ENCODE measurements around the gene SIX2.

The SIX2 gene

DNA sequence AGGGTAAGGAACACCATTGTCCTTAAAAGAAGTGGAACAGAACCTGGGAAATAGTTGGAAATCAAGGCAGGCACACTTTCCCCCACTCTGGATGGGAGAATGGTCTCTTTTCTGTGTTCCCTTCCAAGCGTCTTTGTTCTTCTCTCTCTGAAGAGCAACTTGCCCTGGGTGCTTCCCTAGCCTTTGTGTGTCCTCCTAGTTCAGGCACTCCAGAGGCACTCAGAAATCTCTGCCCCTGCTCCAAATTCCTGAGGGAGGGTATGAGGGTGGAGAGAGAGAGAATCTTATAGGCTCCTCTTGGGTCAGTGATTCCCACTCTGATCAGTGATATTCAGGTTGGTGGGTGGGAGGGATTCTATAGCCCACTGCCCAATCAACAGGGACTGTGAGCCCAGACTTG, 8.8 kb upstream of the SIX2 start:
- no peak for DNase-seq (ENCODE audit: low spot score)

DNA sequence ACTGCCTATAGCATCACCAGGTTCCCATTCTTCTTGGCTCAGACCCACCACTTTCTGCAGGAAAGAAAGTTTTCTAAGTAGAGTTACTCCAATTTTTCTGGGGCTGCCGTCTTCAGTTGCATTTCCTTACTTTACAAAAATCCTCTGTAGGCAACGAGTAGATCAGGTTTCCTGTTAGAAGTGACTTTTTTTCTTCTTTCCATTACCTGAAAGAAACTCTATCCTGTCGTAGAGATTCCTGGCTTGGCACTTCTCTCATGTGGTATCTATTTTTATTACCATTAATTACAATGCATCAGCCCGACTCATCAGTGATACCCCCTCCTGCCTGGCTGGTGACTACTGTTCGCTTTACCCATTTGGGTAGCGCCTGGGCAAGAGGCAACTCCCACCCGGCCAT, 5.6 kb upstream of the SIX2 start:
- no peak for DNase-seq (ENCODE audit: low spot score)

DNA sequence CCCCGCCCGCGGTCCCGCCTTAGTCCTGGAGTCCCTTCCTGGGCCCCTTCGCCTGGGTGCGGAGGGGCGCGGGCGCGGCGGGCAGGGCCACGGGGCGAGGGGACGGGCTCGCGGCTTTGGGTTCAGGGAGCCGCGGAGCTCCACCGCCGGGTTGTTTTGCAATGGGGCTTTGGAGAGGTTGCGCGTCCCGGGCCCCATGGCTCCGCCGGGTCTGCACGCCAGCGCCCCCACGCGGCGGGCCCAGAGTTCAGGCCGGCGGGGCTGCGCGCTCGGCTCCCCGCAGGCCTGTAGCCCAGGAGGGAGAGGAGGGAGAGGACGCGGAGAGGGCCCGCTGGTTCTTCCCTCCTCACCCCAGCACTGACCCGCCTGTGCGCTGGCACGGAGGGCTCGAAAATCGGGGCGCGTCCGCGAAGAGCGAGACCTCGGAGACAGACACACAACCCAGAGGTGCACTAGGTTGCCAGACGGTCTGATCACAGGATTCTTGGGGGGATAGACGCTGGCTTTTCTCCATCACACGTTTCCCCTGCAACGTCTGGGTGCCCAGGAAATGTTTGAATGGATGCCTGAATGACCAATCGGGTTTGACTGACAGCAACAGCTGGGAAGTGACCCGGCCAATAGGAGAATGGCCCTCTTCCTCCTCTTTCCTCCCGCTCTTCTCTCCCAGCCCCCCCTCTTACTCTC, 4.9 kb upstream of the SIX2 start:
- no peak for DNase-seq (ENCODE audit: low spot score)

DNA sequence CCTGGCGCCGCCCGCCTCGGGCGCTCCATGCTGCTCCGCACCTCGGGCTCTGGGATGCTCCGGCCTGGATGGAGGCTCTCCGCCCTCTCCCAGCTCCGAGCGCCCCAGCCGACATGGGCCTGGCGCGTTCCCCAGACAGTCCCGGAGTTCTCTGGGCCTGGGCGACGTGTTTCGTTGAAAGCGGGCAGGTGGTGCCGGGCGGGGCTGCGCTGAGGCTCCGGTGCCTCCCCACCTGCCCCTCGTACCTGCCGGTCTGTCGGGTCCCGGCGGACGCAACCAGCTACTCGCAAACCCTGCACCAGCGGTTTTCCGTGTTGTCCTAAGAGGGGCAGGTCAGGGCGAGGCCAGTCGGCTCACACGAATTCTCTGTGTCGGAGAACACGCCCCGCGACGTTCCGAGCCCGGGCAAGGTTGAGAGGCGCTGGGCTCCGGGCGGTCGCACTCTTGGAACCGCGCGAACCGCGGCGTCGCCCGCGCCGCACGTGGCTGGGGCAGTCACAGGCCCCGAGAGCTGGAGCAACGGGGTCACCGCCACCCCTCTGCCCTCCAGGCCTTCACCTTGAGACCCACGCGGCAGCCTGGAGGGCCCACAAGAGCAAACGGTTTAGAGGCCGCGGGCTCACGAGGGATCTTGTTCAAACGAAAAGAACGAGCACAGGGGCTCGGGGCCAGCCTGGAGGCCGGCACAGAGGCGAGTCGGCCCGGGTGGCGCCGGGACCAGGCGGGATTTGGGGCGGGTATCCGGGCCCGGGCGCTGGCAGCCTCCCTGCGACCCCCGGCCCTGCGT, 4.2 kb upstream of the SIX2 start:
- no peak for DNase-seq (ENCODE audit: low spot score)

DNA sequence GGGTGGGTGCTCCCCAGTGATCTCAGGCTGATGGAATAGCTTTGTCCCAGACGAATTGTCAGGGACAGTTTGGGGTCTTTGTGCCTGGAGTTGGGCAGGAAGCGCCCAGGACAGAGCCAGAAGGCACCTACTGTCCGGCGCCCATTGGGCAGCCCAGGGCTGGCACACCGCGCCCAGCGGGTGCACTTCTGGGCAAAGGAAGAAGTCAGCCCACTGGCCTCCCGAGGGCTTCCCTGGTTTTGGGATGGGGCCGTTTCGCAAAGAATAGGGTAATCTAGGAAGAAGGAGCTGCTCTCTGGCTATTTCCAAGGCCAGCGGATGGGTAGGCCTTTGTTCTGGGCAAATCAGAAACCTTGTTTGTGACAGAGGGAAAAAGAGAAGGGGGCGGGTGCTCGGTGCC, 3.5 kb upstream of the SIX2 start:
- no peak for DNase-seq (ENCODE audit: low spot score)

DNA sequence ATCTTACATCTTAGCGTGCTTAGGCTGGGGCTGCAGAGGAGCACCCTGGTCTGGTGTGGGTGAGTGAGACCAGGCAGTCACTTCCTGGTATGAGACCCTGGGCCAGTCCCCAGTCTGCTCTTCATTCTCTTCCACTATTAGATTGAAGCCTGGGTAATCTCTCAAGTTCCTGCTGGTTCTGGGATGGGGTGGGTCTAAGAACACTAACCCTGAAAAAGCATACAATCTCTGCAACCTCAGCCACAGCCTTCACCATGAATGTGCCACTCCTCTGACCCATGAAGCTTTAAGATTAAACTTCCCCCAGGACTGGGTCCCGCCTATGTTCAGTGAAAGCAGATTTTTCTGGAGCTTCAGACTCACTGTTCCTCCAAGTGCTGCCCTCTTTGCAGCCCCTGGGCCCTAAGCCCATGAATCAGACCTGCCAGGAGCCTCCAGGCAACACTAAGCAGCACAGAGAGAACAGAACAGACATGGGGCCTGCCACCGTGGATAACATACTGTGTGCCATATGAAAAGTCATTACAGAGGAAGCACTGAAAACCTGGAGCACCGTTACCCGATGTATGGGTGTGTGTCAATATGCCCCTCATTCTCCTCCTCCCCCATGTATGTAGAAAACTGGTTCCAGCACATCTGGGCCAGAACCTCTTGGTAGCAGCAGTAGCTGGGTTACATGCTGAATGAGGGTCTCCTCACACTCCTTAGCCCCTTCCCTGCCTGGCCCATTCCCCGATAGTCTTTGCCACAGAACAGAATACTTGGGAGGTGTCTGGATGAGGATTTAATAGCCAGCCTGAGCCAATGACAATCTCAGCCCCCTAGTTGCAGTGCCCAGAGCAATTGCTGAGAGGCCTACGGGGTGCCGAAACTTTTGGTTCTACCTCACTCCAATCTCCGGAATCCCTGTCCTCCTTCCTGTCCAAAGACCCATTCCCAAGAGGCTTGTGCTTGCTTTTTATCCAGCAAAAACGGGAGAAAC, 2.7 kb upstream of the SIX2 start:
- DNase-seq (ENCODE audit: low spot score) = no peak

DNA sequence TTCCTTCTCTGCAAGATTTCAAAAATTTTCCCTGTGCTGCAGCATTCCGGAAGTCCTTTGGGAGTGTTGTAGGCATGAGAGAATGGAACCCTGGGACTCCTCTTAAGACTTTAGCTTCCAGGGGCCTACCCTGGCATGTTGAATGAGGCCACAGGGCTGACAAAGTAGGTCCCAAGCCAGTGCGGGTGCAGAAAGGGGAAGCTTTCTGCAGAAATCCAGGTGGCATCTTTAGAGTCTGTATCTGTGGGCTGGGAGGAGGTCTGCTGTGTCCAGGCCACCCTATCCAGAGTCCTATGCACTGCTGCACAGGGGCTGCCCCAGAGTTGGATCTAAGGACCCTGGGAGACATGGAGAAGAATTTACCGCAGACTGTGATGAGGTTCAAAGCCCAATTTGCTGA, 1.9 kb upstream of the SIX2 start:
- DNase-seq (ENCODE audit: low spot score) = no peak

DNA sequence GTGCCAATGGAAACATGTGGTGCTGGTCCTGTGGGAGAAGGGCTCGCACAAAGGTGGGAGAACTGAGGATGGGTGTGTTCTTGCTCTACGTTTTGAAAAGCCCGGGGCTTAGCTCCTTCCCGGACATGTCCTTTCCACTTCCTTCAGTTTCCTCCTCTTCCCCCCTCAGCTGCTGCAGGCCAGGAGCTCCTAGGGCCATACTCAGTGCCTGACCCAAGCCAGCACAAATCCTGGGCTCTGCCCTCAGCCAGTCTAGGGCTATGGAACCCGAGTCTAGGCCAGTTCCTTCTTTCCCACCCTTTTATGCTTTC, 1.4 kb upstream of the SIX2 start:
- no peak for DNase-seq (ENCODE audit: low spot score)

DNA sequence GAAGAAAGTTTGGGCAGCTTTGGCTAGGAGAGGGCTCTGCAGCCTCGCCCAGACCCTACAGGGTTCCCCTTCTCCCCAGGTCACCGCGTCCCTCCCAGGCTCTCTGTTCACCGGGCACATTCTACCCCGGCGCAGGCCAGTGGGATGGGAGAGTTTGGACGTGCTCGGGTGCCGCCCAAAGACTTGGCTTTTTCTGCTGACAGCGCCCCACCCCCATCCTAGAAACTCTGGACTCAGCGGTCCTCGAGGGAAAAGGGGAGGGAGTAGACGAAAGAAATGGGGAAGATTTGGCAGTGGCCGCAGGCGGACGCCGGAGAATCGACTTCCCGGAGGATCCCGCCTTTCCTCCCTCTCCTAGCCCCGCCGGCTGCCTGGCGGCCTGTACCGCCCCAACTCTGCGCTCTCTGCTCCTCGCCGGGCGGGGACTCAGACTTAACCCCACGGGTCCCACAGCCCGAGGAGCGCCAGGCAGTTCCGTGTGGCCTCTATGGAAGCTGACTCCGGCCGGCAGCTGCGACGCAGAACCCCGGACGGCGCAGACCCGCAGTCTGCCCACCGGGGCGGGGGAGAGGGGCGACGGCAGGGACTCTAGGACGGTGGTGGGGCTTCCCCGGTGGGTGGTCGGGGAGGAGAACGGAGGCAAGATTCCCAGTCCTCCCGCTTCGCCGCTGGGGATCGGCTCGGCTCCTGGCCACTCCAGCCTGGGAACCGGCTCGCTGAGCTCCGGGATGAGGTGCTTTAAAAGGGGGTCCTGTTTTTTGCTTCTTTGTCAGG, 863 bp upstream of the SIX2 start:
- DNase-seq (ENCODE audit: low spot score) = no peak

DNA sequence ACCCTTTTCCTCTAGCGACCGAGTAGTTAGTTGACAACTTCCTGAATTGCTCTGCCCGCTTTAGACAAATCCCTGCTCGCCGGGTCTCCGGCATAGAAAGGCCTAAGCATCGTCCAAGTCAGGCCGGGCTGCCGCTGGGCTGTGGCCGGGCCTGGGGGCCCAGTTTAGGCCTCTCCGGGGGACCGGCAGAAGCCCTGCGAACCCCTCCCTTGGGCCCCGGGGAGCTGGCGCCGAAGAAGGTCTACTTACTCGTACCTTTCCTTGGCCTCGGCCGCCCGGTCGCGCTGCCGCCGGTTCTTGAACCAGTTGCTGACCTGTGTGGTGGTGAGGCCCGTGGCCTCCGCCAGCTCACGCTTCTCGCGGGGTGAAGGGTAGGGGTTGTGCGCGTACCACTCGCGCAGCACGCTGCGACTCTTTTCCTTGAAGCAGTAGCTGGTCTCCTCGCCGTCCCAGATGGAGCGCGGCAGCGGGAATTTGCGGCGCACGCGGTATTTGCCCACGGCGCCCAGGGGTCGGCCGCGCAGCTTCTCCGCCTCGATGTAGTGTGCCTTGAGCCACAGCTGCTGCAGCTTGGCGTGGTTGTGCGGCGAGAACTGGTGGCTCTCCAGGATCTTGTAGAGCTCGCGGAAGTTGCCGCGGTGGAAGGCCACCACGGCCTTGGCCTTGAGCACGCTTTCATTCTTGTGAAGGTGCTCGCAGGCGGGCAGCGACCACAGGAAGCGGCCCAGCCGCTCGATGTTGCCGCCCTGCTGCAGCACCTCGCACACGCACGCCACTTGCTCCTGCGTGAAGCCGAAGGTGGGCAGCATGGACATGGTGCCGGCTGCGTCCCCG, 739 bp downstream of the SIX2 start:
- no peak for DNase-seq (ENCODE audit: low spot score)

DNA sequence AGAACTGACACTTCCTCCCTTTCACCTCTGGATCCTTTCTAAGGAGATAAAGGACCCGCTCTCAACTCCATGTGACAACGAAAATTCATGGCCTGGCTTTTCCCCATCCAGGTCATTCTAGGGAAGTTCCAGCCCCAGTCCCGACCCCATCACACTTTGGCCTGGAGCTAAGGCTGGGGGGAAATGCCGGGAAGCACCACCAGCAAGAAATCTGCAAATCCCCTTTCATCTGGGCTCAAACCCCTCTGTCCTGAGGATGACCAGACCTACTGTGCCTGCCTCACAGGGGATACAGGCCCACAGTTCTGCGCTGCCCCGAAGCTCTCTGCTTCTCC, 1.3 kb downstream of the SIX2 start:
- DNase-seq (ENCODE audit: low spot score) = no peak

DNA sequence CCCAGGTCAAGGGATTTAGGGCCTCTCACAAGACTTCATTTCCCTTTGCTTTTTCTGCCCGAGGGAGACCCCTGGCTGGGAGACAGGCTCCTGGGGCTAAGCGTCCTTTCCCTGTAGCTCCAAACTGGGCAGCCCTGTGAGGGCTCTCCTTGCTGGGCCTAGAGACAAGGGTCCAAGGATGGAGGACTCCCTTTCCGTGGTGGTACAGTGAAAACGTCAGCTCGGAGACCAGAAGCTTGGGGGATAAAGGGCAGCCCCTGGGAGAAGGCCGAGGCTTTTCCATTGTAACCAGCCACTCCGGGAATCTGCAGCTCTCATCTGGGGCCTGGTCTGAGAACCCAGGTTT, 2.3 kb downstream of the SIX2 start:
- DNase-seq (ENCODE audit: low spot score) = no peak

DNA sequence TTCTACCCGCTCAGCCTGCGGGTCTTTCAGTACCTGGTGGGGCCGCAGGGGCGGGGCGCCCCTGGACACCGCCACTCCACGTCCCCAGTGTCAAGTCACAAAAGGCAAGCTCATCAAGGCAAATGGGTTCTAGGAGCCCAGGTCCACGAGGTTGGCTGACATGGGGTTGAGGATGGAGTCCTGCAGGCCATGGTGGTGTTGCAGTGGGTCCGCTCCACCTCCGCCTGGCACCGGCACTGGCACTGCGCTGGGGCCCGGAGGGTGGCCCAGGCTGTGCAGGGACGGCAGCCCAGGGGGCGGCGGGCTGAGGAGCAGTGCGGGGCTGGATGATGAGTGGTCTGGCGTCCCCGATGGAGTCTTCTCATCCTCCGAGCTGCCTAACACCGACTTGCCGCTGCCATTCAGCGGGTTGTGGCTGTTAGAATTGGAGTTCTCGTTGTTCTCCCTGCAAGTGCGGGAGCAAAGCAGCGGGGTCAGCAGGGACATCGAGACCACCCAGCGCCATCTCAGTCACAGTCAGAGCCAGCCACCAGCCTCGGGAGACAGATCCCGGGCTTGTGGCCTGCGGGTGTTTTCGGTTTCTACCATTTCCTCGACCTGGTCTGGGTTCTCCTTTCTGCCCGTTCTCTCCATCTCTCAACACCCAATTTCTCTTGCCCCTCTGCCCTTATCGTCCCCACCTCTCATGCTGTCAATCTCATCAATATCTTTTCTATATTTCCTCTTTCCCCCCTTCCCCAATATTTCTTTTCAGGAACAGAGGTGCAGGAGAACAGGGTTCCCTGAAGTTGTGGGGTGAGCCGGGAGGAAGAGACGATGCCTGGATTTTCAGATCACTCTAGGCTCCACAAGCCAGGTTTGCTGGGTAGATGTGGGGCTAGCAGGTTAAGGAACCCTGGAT, 3.0 kb downstream of the SIX2 start:
- no peak for DNase-seq (ENCODE audit: low spot score)

DNA sequence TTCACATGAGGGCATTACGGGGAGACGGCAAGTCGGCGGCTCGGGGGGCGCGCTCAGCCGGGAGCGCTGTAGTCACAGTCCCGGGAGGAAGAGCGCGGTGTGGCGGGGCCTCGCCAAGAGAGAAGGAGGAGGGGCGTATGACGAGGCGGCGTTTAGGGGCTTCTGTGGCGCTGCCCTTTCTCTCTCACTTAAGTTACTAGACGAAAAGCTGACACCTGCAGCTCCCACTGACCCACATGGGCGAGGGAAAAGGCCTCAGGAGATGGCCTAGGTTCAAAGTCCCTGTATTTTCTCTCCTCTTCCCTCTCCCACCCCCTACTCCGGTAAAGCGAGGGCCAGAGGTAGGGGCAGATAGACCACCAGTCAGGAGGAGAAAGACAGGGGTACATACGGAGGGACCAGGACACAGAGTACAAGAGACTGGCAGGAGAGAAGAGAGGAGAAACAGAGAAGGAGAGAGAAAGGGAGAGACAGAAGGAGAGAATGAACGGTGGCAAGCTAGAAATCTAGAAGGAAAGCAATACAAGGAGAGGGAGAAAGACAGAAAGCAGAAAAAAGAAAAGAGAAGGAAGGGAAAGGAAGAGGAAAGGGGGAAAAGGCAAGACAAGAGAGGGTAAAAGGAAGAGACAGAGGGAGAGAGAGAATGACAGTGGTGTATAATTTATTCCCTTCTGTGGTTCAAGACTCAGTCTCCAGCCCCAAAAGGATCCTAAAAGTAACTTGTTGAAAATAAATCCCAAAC, 3.8 kb downstream of the SIX2 start:
- no peak for DNase-seq (ENCODE audit: low spot score)

DNA sequence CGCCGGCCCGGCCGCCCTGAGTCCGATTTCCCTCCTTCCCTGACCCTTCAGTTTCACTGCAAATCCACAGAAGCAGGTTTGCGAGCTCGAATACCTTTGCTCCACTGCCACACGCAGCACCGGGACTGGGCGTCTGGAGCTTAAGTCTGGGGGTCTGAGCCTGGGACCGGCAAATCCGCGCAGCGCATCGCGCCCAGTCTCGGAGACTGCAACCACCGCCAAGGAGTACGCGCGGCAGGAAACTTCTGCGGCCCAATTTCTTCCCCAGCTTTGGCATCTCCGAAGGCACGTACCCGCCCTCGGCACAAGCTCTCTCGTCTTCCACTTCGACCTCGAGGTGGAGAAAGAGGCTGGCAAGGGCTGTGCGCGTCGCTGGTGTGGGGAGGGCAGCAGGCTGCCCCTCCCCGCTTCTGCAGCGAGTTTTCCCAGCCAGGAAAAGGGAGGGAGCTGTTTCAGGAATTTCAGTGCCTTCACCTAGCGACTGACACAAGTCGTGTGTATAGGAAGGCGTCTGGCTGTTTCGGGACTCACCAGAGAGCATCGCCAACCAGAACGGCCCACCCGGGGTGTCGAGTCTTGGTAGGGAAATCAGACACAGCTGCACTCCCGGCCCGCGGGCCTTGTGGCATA, 4.6 kb downstream of the SIX2 start:
- no peak for DNase-seq (ENCODE audit: low spot score)

DNA sequence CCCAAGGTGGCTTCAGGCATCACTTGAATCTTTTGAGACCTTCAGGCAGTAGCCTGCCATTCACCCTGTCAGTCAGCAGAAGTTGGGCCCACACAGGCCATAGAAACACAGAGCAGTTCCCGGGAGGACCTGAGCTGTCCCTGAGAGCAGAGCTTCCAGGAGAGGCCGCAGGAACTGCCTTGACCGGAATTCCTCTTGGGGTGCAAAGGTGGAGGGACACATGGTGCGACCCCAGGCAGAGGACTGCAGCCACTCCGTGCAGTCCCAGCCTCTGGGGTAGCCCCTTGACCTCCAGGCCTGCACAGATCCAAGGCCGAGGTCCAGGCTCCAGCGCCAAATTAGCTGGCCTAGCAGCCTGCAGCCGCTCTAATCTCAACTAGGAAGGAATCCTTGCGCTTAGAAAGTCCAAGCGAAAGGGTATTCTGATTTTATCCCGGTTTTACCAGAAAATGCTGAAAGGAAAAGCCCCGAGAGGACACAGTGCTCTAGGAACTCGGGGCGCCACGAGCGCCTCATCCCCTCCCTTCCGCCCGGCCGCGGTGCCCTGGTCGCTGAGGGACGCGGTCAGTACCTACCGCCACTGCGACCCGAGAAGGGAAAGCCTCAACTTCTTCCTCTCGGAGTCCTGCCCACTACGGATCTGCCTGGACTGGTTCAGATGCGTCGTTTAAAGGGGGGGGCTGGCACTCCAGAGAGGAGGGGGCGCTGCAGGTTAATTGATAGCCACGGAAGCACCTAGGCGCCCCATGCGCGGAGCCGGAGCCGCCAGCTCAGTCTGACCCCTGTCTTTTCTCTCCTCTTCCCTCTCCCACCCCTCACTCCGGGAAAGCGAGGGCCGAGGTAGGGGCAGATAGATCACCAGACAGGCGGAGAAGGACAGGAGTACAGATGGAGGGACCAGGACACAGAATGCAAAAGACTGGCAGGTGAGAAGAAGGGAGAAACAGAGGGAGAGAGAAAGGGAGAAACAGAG, 5.4 kb downstream of the SIX2 start:
- DNase-seq (ENCODE audit: low spot score) = no peak

DNA sequence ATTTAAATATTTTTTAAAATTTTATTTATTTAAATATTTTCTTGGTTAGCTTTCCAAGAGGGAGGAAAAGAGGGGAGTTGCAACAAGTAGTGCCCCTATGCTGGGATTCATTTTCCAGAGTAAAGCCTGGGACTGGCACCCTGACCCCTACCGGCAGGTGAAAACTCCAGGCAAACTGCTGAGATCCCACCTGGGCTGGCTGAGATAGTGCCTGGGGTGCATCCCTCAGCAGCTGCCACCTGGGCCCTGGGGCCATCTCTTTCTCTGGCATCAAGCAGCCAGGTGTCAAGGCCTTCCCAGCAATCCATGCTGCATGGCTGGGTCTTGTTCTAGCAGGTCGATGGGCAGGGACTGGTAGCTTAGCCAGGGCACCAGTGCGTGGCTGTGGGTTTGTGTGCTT, 6.6 kb downstream of the SIX2 start:
- DNase-seq (ENCODE audit: low spot score) = no peak

DNA sequence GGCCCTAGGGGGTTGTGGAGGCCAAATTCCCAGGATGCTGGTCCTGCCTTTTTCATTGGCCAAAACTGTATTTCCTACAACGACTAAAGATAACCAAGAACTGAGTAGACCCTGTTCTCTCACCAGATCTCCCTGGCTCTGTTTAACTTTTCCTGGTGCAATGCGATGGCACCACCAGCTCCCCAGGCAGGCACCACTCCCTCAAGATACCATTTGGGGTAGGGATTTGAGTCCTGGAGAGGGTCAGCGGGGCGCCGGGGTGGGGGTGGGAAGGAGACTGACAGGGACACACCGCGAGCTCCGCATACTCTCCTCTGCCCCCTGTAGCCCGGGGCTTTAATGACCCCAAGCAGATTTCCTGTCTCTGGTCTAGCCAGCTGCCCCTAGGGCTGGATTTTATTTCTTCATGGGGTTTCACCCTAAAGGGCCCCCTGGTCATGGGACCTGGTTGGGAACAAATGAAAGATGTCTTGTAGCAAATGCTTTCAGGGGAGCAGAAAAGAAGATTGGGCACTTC, 7.3 kb downstream of the SIX2 start:
- no peak for DNase-seq (ENCODE audit: low spot score)

Measured in CD4-positive, alpha-beta T cell treated with Interleukin-15 for 4 hours (primary cell).